ENCODE results near the gene EHMT1.

EHMT1 gene

DNA sequence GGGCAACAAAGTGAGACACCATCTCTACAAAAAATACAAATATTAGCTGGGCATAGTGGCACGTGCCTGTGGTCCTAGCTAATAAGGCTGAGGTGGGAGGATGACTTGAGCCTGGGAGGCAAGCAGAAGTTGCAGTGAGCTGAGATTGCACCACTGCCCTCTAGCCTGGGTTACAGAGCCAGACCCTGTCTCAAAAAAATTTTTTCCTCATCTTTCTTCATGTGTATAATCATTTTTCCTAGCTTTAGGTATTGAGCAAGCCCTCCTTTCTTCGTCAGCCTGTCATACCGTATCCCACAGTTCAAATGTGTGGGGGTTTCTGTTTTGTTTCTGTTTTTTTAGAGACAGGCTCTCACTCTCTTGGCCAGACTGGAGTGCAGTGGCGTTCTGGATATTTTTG, 41.3 kb downstream of the EHMT1 start:
- TF ChIP-seq, protein P1, sequence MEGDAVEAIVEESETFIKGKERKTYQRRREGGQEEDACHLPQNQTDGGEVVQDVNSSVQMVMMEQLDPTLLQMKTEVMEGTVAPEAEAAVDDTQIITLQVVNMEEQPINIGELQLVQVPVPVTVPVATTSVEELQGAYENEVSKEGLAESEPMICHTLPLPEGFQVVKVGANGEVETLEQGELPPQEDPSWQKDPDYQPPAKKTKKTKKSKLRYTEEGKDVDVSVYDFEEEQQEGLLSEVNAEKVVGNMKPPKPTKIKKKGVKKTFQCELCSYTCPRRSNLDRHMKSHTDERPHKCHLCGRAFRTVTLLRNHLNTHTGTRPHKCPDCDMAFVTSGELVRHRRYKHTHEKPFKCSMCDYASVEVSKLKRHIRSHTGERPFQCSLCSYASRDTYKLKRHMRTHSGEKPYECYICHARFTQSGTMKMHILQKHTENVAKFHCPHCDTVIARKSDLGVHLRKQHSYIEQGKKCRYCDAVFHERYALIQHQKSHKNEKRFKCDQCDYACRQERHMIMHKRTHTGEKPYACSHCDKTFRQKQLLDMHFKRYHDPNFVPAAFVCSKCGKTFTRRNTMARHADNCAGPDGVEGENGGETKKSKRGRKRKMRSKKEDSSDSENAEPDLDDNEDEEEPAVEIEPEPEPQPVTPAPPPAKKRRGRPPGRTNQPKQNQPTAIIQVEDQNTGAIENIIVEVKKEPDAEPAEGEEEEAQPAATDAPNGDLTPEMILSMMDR (IDR thresholded peaks at IDR 0.05; ENCODE audit: borderline replicate concordance, insufficient read depth, low read depth, low read length): no peak
- no peak overlapping the region for H3K4me3 ChIP-seq (ENCODE audit: low read depth, low read length)

- TF ChIP-seq, protein P1 (IDR thresholded peaks at IDR 0.05; ENCODE audit: borderline replicate concordance, insufficient read depth, low read depth, low read length): no peak
- H3K4me3 ChIP-seq (ENCODE audit: low read depth, low read length): no peak overlapping the region
Observed at GRCh38 chr9:137663584-137663983, 44.8 kb downstream of the EHMT1 start.

DNA sequence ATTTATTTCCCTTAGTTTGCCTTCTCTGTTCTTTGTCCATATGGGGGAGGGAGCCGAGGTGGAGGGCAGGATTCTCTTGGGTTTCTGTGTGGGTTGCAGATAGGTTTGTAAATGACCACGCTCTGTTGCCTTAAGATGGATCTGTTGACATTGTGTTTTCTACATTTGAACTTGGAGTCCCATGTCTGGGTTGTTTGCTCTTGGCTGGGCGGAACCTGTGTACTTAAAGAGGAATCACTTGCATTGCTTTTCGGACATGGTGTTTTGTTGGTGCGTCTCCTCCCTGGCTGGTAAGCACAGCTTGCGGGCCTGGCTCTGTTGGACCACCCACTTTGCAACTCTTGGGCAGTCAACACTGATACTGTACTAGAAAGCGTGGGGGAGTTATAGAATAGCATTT, 45.9 kb downstream of the EHMT1 start:
- TF ChIP-seq, protein P1 (IDR thresholded peaks at IDR 0.05; ENCODE audit: borderline replicate concordance, insufficient read depth, low read depth, low read length): no peak
- H3K4me3 ChIP-seq (ENCODE audit: low read depth, low read length): no peak overlapping the region

GRCh38 chr9:137665226-137665625, 46.4 kb downstream of the EHMT1 start:
- no peak overlapping the region for H3K4me3 ChIP-seq (ENCODE audit: low read depth, low read length)

DNA sequence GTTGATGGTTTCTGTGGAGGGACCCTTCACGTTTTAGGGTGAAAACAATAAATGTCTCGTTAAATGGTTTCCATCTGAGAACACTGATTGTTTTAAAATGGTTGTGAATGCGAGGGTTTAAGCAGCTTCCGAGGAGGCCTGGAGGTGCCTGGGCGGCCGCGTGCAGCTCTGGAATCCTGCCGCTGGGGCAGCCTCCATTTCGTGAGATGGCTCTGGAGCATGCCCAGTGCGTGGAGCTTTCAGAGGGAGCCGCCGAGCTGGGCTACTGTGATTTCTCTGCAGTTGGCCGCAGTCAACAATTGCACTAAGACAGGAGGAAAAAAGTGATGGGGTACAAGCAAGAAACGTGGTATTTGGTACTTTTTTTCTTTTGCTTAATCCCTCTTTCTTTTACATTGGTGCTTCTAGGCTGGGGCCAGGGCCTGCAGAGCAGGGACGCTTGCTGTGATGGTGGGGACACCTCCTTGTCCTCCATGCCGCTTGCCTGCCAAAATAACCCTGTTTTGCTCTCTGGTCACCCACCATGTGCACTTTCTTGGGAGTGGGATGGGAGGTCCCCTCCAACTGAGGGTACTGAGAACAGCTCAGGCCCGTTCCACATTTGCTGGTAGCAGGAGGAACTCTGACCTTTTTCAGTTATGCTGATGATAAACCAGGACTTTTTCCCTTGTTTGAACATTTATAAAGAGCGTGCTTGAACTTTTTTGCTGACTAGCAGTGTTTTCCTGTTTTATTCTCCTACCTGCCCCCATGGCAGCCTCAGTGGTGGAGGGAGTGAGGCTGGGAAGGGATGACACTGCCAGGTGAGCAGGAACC, 47.1 kb downstream of the EHMT1 start:
- TF ChIP-seq, protein P1 (IDR thresholded peaks at IDR 0.05; ENCODE audit: borderline replicate concordance, insufficient read depth, low read depth, low read length): no peak
- no peak overlapping the region for H3K4me3 ChIP-seq (ENCODE audit: low read depth, low read length)

More at GRCh38 chr9:137665226-137665625, 46.4 kb downstream of the EHMT1 start:
- TF ChIP-seq, protein P1 (IDR thresholded peaks at IDR 0.05; ENCODE audit: borderline replicate concordance, insufficient read depth, low read depth, low read length): no peak

DNA sequence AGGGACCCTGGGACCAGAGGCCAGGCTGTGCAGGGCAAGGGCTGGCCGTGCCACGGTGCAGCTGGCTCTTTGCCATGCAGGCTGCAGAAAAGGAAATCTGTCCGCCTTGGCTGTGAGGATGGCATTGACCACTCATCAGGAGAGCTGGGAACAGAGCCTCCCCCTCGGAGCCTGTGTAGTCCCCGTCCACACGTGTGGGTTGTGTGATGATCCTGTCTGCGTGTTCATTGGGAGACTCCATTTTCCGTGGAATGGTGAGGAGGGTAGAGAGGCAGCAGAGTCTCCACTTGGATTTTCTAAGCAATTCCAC, 47.7 kb downstream of the EHMT1 start:
- no peak overlapping the region for H3K4me3 ChIP-seq (ENCODE audit: low read depth, low read length)
- TF ChIP-seq, protein P1 (IDR thresholded peaks at IDR 0.05; ENCODE audit: borderline replicate concordance, insufficient read depth, low read depth, low read length): no peak

GRCh38 chr9:137666955-137667670, 48.3 kb downstream of the EHMT1 start:
- no peak overlapping the region for H3K4me3 ChIP-seq (ENCODE audit: low read depth, low read length)

More at GRCh38 chr9:137666955-137667670, 48.3 kb downstream of the EHMT1 start:
- TF ChIP-seq, protein P1 (IDR thresholded peaks at IDR 0.05; ENCODE audit: borderline replicate concordance, insufficient read depth, low read depth, low read length): no peak

Data from GM12875 (cell line).